IPS-NIHi11 (cell line): ENCODE results near the gene TBC1D26.
"Not testable (repeated sequence)": the region's sequence is repeated elsewhere in the genome, so short reads cannot be mapped to it uniquely, and the experiment has no call there.

Source experiments
- DNase-seq: peaks from one replicate; pipeline ENCODE4 v3.0.0; 2012; ENCODE audit warnings: mixed read lengths, low spot score

TBC1D26 gene

GRCh38 chr17:15744074-15744676, 12.1 kb downstream of the TBC1D26 start:
- DNase-seq: no peak

GRCh38 chr17:15744885-15745284, 12.8 kb downstream of the TBC1D26 start:
- peak; percentile 68 for DNase-seq

DNA sequence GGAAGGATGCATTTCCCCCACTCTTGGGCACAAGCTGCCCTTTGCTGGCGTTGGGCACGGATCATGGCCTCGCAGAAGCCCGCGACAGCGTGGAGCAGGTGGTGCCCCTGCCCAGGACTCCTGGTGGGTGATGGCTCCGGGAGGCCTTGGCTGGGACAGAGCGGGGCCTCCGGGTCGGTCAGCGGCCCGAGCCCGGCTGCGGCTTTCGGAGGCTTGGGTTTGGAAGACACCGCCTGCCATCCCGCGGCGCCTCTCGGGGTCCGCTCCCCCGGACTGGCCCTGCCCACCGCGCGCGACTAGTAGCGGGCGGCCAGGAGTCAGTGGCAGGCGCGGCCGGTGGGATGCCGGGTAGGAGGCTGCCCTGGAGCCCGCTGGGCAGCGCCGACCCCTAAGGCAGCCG, 17.3 kb downstream of the TBC1D26 start:
- not testable (repeated sequence) for DNase-seq

- not testable (repeated sequence) for DNase-seq
Observed at GRCh38 chr17:15768865-15769533, 36.9 kb downstream of the TBC1D26 start.

DNA sequence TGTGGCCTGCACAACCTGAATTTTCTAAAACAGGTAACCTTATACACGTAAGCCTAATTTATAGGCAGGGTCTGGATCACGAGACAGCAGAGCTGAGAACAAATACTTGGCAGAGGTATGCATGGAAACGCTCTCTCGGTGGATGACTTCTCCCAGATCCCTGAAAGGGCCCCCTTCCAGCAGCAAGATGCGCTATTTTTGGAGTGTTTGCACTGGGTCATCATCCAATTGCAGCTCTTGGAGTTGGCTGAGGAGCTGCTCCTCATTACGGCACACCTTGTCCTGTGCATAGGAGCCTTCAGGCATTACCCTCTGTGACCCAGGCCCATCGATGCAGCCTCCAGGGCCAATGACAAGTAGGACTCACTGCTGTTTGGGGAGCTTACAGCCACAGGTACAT, 38.6 kb downstream of the TBC1D26 start:
- DNase-seq: not testable (repeated sequence)

DNA sequence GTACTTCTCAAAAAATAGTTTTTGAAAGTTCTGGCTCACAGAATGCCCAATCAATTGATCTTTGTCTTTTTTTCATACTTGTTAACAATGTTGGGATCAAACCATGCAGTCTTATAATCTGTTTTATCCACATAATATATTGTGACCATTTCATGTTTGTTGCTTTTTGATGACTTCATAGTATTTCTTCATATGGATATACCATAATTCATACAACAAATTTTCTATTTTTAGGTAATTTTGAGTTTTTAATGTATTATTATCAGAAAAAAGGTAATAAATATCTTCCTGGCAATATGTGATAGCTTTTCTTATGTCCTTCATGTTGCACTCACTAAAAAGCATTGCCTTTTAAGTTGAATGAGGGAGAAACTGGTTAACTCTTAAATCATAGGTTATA, 44.8 kb downstream of the TBC1D26 start:
- DNase-seq: no peak

DNA sequence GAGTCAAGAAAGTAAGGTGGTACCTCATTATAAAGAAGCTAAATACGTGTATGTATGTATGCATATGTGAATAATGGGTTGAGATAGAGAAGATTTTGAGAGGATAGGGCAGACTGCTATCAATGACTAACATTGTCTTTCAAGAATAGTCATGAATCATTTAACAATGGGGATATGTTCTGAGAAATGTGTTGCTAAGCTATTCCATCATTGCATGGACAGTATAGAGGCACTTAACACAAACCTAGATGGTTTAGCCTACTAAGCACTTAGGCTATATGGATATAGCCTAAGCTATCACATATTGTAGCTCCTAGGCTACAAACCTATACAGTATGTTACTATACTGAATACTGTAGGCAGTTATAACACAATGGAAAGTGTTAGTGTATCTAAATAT, 45.2 kb downstream of the TBC1D26 start:
- no peak for DNase-seq

DNA sequence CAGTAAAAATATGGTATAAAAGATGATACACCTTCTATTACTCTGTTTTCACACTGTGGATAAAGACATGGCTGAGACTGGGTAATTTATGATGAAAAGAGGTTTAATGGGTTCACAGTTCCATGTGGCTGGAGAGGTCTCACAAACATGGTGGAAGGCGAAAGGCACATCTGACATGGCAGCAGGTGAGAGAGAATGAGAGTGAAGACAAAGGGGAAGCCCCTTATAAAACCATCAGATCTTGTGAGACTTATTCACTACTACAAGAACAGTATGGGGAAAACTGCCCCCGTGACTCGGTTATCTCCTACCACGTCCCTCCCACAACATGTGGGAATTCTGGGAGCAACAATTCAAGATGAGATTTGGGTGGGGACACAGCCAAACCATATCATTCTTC, 45.6 kb downstream of the TBC1D26 start:
- no peak for DNase-seq

DNA sequence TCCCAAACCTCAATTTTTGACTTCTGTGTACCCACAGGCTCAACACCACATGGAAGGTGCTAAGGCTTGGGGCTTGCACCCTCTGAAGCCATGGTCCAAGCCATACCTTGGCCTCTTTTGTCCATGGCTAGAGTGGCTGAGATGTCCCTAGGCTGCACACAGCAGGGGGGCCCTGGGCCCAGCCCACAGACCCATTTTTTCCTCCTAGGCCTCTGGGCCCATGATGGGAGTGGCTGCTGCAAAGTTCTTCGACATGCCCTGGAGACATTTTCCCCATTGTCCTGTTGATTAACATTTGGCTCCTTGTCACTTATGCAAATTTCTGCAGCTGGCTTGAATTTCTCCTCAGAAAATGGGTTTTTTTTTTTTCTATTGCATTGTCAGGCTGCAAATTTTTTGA, 47.0 kb downstream of the TBC1D26 start:
- DNase-seq: no peak

GRCh38 chr17:15780188-15780587, 48.1 kb downstream of the TBC1D26 start:
- DNase-seq: no peak

DNA sequence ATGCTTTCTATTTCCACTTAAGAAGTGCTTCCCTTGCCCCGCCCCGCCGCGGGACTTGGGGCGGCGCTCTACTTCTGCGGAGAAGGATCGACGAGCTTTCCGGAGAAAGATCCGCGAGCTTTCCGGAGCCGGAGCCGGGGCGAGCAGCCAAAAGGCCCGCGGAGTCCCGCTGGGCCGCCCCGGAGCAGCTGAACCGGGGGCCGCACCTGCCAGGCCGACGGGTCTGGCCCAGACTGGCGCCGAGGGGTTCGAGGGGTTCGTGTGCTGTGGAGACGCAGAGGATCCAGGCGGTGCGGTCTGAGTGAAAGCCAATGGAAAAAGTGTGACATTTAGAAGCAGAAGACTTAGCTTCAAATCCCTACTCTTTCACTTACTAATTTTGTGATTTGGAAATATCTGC, 50.8 kb downstream of the TBC1D26 start:
- DNase-seq: peak; percentile 9

DNA sequence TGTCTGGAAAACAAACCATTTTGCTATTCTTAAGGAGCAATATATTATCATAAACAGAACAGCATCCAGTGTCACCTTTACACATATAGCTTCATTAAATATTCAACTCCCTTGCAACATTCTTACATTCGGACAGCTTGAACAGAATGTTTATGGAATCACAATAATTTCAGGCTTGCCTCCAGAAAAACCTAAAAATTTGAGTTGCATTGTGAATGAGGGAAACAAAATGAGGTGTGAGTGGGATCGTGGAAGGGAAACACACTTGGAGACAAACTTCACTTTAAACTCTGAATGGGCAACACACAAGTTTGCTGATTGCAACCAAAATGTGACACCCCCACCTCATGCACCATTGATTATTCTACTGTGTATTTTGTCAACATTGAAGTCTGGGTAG, 51.4 kb downstream of the TBC1D26 start:
- no peak for DNase-seq

- not testable (repeated sequence) for DNase-seq
Observed at GRCh38 chr17:15784351-15784750, 52.3 kb downstream of the TBC1D26 start.

DNA sequence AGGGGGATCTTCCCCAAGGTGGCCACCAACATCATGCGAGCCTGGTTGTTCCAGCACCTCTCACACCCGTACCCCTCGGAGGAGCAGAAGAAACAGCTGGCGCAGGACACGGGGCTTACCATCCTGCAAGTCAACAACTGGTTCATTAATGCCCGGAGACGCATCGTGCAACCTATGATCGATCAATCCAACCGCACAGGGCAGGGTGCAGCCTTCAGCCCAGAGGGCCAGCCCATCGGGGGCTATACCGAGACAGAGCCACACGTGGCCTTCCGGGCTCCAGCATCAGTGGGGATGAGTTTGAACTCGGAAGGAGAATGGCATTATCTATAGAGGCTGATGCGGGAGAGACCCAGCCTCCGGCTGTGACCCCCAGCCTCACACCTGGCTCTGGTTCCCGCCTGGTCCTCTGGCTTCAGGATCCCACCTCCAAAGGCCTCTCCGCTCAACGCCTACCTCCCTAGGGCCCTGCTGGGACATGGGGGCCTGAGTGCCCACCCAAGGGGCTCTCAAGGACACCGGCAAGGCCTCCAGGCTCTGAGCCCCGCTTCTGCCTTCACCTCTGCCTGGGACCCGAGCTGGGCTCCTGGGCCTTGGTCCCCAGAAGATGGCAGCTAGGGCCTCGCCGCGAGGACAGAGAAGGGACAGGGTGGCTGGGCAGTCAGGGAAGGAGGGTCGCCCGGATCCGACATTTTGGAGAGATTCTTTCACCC, 55.4 kb downstream of the TBC1D26 start:
- DNase-seq: not testable (repeated sequence)

DNA sequence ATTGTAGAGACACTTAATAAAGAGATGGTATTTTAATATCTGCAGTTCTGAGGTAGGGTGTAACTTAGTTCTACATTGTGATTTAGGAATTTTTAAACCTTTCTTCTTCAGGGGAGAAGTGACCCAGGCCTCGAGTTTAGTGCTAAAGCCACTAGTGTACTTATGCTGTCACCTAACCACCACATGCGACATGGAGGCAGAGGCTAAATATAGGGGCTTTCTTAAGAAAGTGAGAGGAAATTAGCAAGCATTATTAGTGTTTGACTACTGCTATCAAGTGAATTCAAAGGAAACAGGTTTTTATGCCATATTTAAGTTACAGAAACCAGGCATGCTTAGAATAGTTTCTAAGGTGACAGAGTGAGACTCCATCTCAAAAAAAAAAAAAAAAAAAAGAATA, 56.3 kb downstream of the TBC1D26 start:
- not testable (repeated sequence) for DNase-seq
